Transverse colon (tissue), 4 donors: ENCODE data around the gene PLA2G2D. TPM values are rescaled to one million over a fixed set of nuclear protein-coding genes. Genes with fewer than 3 reads are reported as not detected.

Source experiments
- DNase-seq: peaks from one replicate; pipeline ENCODE4 v3.0.0-alpha.2; 2019
- H3K27ac ChIP-seq, 4 donors: fragments of 200-600 bp; sonication (generic); 2 replicates each; pipeline ENCODE4 v1.5.1; 2016 to 2018; ENCODE audit warnings: inconsistent platforms in 4 of 4
- H3K27me3 ChIP-seq: fragments of 200-600 bp; sonication (generic); 2 replicates; pipeline ENCODE4 v1.5.1; 2017; ENCODE audit warnings: inconsistent platforms
- H3K36me3 ChIP-seq, 4 donors: fragments of 200-600 bp; sonication (generic); 2 replicates each; pipeline ENCODE4 v1.5.1; 2017 to 2019; ENCODE audit warnings: inconsistent platforms in 4 of 4
- H3K4me1 ChIP-seq, 4 donors: fragments of 200-600 bp; sonication (generic); 2 replicates each; pipeline ENCODE4 v1.5.1; 2017 to 2020; ENCODE audit warnings: inconsistent platforms in 4 of 4
- H3K4me3 ChIP-seq, 4 donors: fragments of 200-600 bp; sonication (generic); 1 replicate in 1 of 4; 2 replicates in 3 of 4; pipeline versions ENCODE4 v1.5.1 to v1.6.1; 2017 to 2019; ENCODE audit warnings: inconsistent platforms in 4 of 4
- H3K9me3 ChIP-seq, 2 donors: fragments of 200-600 bp; sonication (generic); 2 replicates each; pipeline ENCODE4 v1.5.1; 2017 to 2019; ENCODE audit warnings: inconsistent platforms in 2 of 2
- CTCF ChIP-seq, 5 experiments: fragments of 200-600 bp in 3 of 5; fragments of 450-650 bp in 2 of 5; sonication (generic) in 3 of 5; IDR thresholded peaks; 1 replicate in 2 of 5; 2 replicates in 3 of 5; pipeline ENCODE4 v1.5.1; 2016 to 2017; ENCODE audit warnings: antibody characterized with exemption in 5 of 5, inconsistent platforms in 3 of 5, mild to moderate bottlenecking in 2 of 5, moderate library complexity in 1 of 5
- EP300 ChIP-seq: sonication (generic); formaldehyde crosslinking; IDR thresholded peaks from one replicate; pipeline ENCODE4 v1.6.1; 2017; ENCODE audit warnings: antibody characterized with exemption, low read depth
- POLR2A ChIP-seq: fragments of 450-650 bp; IDR thresholded peaks from one replicate; pipeline ENCODE4 v1.6.1; 2016; ENCODE audit warnings: antibody characterized with exemption, mild to moderate bottlenecking, moderate library complexity
- POLR2AphosphoS5 ChIP-seq, 3 donors: sonication (generic); formaldehyde crosslinking; IDR thresholded peaks; one replicate each; pipeline ENCODE4 v1.6.1; 2016; ENCODE audit warnings: antibody characterized with exemption in 3 of 3
- WGBS, 2 donors: methylation state at CpG; one replicate each; pipeline ENCODE4 v1.1.5; 2018; ENCODE audit warnings: low coverage in 1 of 2; 5-methylcytosine and 5-hydroxymethylcytosine counted together
- in situ Hi-C, 4 donors: fragments of 200-750 bp; cut with MboI; loops; one replicate each; pipeline versions ENCODE4 v1.15.0 to v1.15.1; 2017; ENCODE audit warnings: low sequenced_read_pairs in 3 of 4, low pct_ligation_motif_present in 1 of 4, low pct_unique_long_range_greater_than_20kb in 1 of 4
- intact Hi-C: fragments of 100-400 bp; cut with DNase I; formaldehyde crosslinking; loops from one replicate; pipeline ENCODE4 v1.15.1; 2023; ENCODE audit warnings: low total_unique reads
- total RNA-seq, 4 donors: library from RNA; depleted of rRNA; stranded (reverse); fragments of >200 nt; gene quantifications; one replicate each; pipeline ENCODE4 v1.1.0, GENCODE V29; 2016

The PLA2G2D gene
- total RNA-seq, 4 donors from 2014 or later: 0.16 TPM; not detected in 3

- Histone ChIP-seq H3K36me3 (no peaks in the 10 kb centered on the region), H3K4me3 (no peak overlapping the region), H3K4me1 (peaks cover 0 to 18% (median 12%) of the 10 kb centered on the region in 4 donors), H3K9me3 (no peaks in the 10 kb centered on the region), H3K27ac (no peak overlapping the region), H3K27me3 (no peaks in the 10 kb centered on the region)
- intact Hi-C loops: loop anchor here (5.0 kb wide), 1 partner anchor 234 kb away; no protein-coding TSS in a partner anchor
- DNase-seq: no peak
- no peak for TF ChIP-seq POLR2A
- no peak for TF ChIP-seq EP300
- TF ChIP-seq CTCF (IDR thresholded peaks at IDR 0.05): no peak
- TF ChIP-seq POLR2AphosphoS5 (IDR thresholded peaks at IDR 0.05): no peak
- 84% methylated on average over 6 of the region's 6 CpGs; no CpG with 5 or more reads in 1 of the 2 donors for WGBS, 2 donors
- in situ Hi-C loops: loop anchor here (5.0 to 25.0 kb wide), 3 partner anchors 234 to 239 kb away; partner anchors contain the start of gene PLA2G2E (in 1 of the 4)
Observed at GRCh38 chr1:20150969-20151368, 31.6 kb upstream of the PLA2G2D start.

DNA sequence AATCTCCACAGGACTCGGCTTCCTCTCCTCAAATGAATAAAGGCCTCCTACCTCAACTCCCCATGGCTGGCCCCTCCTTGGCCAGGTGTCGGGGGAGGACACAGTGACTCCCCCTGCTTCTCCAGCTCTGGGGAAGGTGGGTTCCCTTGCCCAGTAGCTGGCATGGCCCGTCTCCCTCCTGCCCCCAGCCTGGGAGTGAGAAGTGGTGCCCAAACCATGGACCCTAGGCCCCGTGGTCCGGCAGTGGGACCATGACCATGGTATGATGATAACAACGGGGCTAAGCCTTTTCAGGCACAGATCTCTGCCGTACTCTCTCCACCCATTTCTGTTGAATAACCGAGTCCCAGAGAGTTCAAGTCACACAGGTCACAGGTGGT lies 31.0 kb upstream of the PLA2G2D start:
- DNase-seq: no peak
- H3K27ac ChIP-seq: no peak overlapping the region
- in situ Hi-C loops: loop anchor here (5.0 to 25.0 kb wide), 3 partner anchors 233 to 238 kb away; partner anchors contain the start of gene PLA2G2E (in 1 of the 4)
- H3K27me3 ChIP-seq: no peaks in the 10 kb centered on the region
- H3K4me1 ChIP-seq: peaks cover 0 to 18% (median 12%) of the 10 kb centered on the region in 4 donors
- intact Hi-C loops: loop anchor here (5.0 kb wide), 1 partner anchor 233 kb away; no protein-coding TSS in a partner anchor
- WGBS, 2 donors: 91% methylated on average over 8 of the region's 8 CpGs; no CpG with 5 or more reads in 1 of the 2 donors
- no peaks in the 10 kb centered on the region for H3K36me3 ChIP-seq
- no peak overlapping the region for H3K4me3 ChIP-seq
- H3K9me3 ChIP-seq: no peaks in the 10 kb centered on the region
- no peak for TF ChIP-seq POLR2AphosphoS5 (IDR thresholded peaks at IDR 0.05)

DNA sequence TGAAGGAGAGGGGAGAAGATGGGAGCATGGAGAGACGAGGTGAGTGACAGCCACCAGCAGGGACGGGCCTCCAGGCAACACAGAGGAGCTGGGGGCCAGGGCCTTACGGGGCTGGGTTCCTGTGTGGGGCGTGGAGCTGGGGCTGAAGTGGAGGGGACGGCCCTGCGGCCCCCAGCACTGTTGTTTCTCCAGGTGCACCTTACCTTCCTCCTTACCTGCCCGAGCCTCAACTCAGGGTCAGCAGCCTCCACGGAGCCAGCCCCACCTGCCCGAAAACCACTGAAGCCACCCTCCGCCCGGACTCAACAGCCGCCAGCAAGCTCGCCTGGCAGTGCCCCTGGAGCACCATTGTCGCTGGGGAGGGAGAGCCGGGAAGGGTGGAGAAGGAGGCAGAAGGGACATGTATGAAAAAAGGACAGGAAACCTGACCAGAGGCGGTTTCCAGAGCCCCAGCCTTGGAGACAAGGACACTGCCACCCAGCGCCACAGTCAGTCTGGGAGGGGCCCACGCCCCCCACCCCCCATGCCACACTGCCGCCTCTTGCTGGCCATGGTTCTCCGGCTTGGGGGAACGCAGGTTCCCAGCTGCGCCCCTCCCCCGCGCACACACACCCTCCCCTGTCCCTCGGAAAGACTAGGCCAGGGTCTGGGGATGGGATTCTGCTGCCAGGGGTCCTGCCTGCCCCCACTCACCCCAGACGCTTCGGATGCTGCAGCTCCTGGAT lies 30.4 kb upstream of the PLA2G2D start:
- Histone ChIP-seq H3K27ac (no peak overlapping the region), H3K27me3 (no peaks in the 10 kb centered on the region), H3K9me3 (no peaks in the 10 kb centered on the region), H3K4me3 (no peak overlapping the region), H3K36me3 (no peaks in the 10 kb centered on the region), H3K4me1 (peaks cover 0 to 18% (median 12%) of the 10 kb centered on the region in 4 donors)
- TF ChIP-seq EP300 (no peak), CTCF (IDR thresholded peaks at IDR 0.05) (no peak), POLR2A (no peak), POLR2AphosphoS5 (IDR thresholded peaks at IDR 0.05) (no peak)
- no peak for DNase-seq
- in situ Hi-C loops (loop anchor here (5.0 to 25.0 kb wide), 3 partner anchors 232 to 237 kb away; partner anchors contain the start of gene PLA2G2E (in 1 of the 4)), intact Hi-C loops (loop anchor here (5.0 kb wide), 1 partner anchor 232 kb away; no protein-coding TSS in a partner anchor)
- 81 to 90% methylated on average over 2 to 22 of the region's 27 CpGs for WGBS, 2 donors

DNA sequence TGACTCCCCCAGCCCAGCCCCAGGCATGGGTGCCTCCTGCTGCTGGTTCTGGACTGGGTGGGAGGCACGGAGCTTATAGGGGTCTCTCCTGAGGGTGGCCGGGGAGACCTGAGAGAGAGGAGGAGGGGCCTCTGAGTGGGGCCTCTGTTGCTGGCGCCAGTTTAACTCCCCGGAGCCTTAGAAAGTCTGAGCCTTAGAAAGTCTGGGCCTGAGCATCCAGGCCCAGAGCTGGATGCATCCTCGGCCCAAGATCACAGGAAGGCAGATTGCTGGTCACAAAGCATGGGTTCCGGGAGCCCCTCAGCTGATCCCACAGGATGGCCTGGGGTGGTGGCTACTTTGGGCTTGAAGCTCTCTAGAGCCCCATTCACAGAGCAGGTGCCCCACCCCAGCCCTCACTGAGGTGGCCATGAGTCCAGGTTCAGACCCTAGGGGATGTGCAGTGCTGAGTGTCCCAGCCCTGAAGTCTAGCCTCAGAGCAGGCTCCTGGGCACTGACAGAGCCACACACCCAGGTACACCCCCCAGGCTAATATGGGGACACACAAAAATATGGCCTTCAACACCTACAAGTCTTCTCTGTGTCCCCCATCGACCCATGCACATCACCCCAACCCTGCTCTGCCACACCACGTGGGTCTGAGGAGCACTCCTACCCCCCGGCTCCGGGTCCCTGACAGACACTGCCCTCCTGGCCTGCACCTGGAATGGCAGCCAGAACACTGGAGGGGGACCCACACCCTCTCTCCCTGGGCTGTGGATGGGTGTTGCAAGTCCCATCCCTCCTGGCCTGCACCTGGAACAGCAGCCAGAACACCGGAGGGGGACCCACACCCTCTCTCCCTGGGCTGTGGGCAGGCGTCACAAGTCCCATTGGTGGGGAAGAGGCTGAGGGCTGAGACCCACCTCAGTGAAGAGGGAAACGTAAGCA lies 29.5 kb upstream of the PLA2G2D start:
- DNase-seq: no peak
- no peak overlapping the region for H3K4me3 ChIP-seq
- TF ChIP-seq EP300 (no peak), CTCF (IDR thresholded peaks at IDR 0.05) (no peak), POLR2AphosphoS5 (IDR thresholded peaks at IDR 0.05) (no peak), POLR2A (no peak)
- intact Hi-C loops (no loop called here), in situ Hi-C loops (no loop called here)
- H3K27me3 ChIP-seq: no peaks in the 10 kb centered on the region
- peaks cover 0 to 14% (median 10%) of the 10 kb centered on the region in 4 donors for H3K4me1 ChIP-seq
- 87% methylated on average over 13 of the region's 13 CpGs; no CpG with 5 or more reads in 1 of the 2 donors for WGBS, 2 donors
- no peaks in the 10 kb centered on the region for H3K36me3 ChIP-seq
- H3K9me3 ChIP-seq: no peaks in the 10 kb centered on the region
- H3K27ac ChIP-seq: no peak overlapping the region
